HepG2 (cell line): ENCODE measurements around the gene MPZL3. TPM values are rescaled to one million over a fixed set of nuclear protein-coding genes. Genes with fewer than 3 reads are reported as not detected.

Experiments
- AHR ChIP-seq: IDR thresholded peaks from 2 replicates; pipeline ENCODE4 v1.6.1; 2018; ENCODE audit warnings: missing genetic modification reagents, missing compliant biosample characterization
- CC2D1A ChIP-seq: sonication (generic); formaldehyde crosslinking; IDR thresholded peaks from 2 replicates; pipeline ENCODE4 v1.8.1; 2023; ENCODE audit warnings: mild to moderate bottlenecking, missing genetic modification reagents
- CCAR2 ChIP-seq: fragments of 200-400 bp; formaldehyde crosslinking; optimal IDR thresholded peaks from 2 replicates; pipeline ENCODE3; 2018; ENCODE audit warnings: low read depth, mild to moderate bottlenecking, low read length, moderate library complexity
- ETV5 ChIP-seq: IDR thresholded peaks from 2 replicates; pipeline ENCODE4 v1.6.1; 2018; ENCODE audit warnings: missing biosample characterization, missing genetic modification reagents, inconsistent platforms, borderline replicate concordance
- EZH2 ChIP-seq: conservative IDR thresholded peaks from 2 replicates; pipeline ENCODE4 v1.6.1; 2012; ENCODE audit warnings: mild to moderate bottlenecking, low read depth, low read length, moderate library complexity
- FOXA3 ChIP-seq: IDR thresholded peaks from 2 replicates; pipeline ENCODE4 v1.6.1; 2016; ENCODE audit warnings: missing genetic modification reagents, missing compliant biosample characterization
- GLI4 ChIP-seq: sonication (generic); formaldehyde crosslinking; IDR thresholded peaks from 2 replicates; pipeline ENCODE4 v1.5.1; 2020; ENCODE audit warnings: missing genetic modification reagents, mild to moderate bottlenecking, moderate library complexity, borderline replicate concordance
- HDAC6 ChIP-seq: fragments of 200-600 bp; sonication (generic); IDR thresholded peaks from 2 replicates; pipeline ENCODE4 v1.7.0; 2017; ENCODE audit warnings: mild to moderate bottlenecking, antibody characterized with exemption, low read length, low read depth
- HMG20A ChIP-seq: IDR thresholded peaks from 2 replicates; pipeline ENCODE4 v1.6.1; 2016; ENCODE audit warnings: borderline replicate concordance
- MATR3 ChIP-seq: sonication (generic); formaldehyde crosslinking; IDR thresholded peaks from 2 replicates; pipeline ENCODE4 v1.4.0; 2020; ENCODE audit warnings: missing genetic modification reagents
- NFKB2 ChIP-seq: sonication (generic); formaldehyde crosslinking; IDR thresholded peaks from 2 replicates; pipeline ENCODE4 v1.4.0; 2020; ENCODE audit warnings: missing genetic modification reagents, borderline replicate concordance
- RARA ChIP-seq: IDR thresholded peaks from 2 replicates; pipeline ENCODE4 v1.6.1; 2016; ENCODE audit warnings: missing genetic modification reagents, missing compliant biosample characterization
- RFX5 ChIP-seq: IDR thresholded peaks from 2 replicates; pipeline ENCODE4 v1.6.1; 2011; ENCODE audit warnings: low read depth, low read length, improper control_type of control experiment
- RORA ChIP-seq: sonication (generic); formaldehyde crosslinking; IDR thresholded peaks from 2 replicates; pipeline ENCODE4 v1.5.0; 2020; ENCODE audit warnings: mild to moderate bottlenecking, missing genetic modification reagents, moderate library complexity
- RXRA ChIP-seq: sonication (generic); formaldehyde crosslinking; IDR thresholded peaks from 2 replicates; pipeline ENCODE4 v1.5.1; 2020; ENCODE audit warnings: missing genetic modification reagents
- SMC3 ChIP-seq: IDR thresholded peaks from 2 replicates; pipeline ENCODE4 v1.6.1; 2011; ENCODE audit warnings: low read length, improper control_type of control experiment
- SPEN ChIP-seq: sonication (generic); formaldehyde crosslinking; IDR thresholded peaks from 2 replicates; pipeline ENCODE4 v1.5.1; 2020; ENCODE audit warnings: low read depth, mild to moderate bottlenecking, missing genetic modification reagents
- SYNCRIP ChIP-seq: fragments of 200-400 bp; formaldehyde crosslinking; IDR thresholded peaks from 2 replicates; pipeline ENCODE4 v1.6.1; 2018; ENCODE audit warnings: mild to moderate bottlenecking, low read depth, low read length; ENCODE audit not compliant: insufficient read depth
- YEATS4 ChIP-seq: sonication (generic); formaldehyde crosslinking; IDR thresholded peaks from 2 replicates; pipeline ENCODE4 v1.4.0; 2020; ENCODE audit warnings: missing genetic modification reagents, borderline replicate concordance
- ZNF138 ChIP-seq: sonication (generic); formaldehyde crosslinking; IDR thresholded peaks from 2 replicates; pipeline ENCODE4 v1.5.0; 2020; ENCODE audit warnings: mild to moderate bottlenecking, low read depth, missing genetic modification reagents
- ZNF331 ChIP-seq: sonication (generic); formaldehyde crosslinking; IDR thresholded peaks from 2 replicates; pipeline ENCODE4 v1.4.0; 2020; ENCODE audit warnings: missing genetic modification reagents
- ZNF776 ChIP-seq: sonication (generic); formaldehyde crosslinking; IDR thresholded peaks from 2 replicates; pipeline ENCODE4 v1.4.0; 2020; ENCODE audit warnings: mild to moderate bottlenecking, missing genetic modification reagents
- polyA plus RNA-seq, 8 experiments: library from polyadenylated mRNA; depleted of rRNA in 3 of 8; stranded (reverse) in 7 of 8; unstranded in 1 of 8; fragments of >200 nt; fragmentation: Illumina TruSeq in 4 of 8; extraction: Trizol in 4 of 8; gene quantifications; 2 replicates each; pipeline versions ENCODE4 v1.2.1 to v1.2.3, GENCODE V29; 2011 to 2016; ENCODE audit warnings: low read depth in 4 of 8, missing spikeins in 1 of 8, mixed read lengths in 1 of 8; ENCODE audit not compliant: insufficient read depth in 1 of 8
- total RNA-seq, 5 experiments: library from RNA; depleted of rRNA; stranded (reverse); fragments of >200 nt; fragmentation: Illumina TruSeq; extraction: Trizol; gene quantifications; 2 replicates each; pipeline ENCODE4 v1.2.3, GENCODE V29; 2016; ENCODE audit warnings: low read depth in 1 of 5
- TF ChIP-seq, protein P1 (sequence below): sonication (generic); formaldehyde crosslinking; IDR thresholded peaks from 2 replicates; pipeline ENCODE4 v1.4.0; 2020; ENCODE audit warnings: mild to moderate bottlenecking, missing genetic modification reagents
- TF ChIP-seq, protein P2 (sequence below): IDR thresholded peaks from 2 replicates; pipeline ENCODE4 v1.6.1; 2012; ENCODE audit warnings: inconsistent platforms
- TF ChIP-seq, protein P3 (sequence below): sonication (generic); formaldehyde crosslinking; conservative IDR thresholded peaks from 2 replicates; pipeline ENCODE4 v1.8.0; 2022; ENCODE audit warnings: missing genetic modification reagents
- TF ChIP-seq, protein P4 (sequence below): sonication (generic); formaldehyde crosslinking; IDR thresholded peaks from 2 replicates; pipeline ENCODE4 v1.9.0; 2022; ENCODE audit warnings: missing genetic modification reagents, mild to moderate bottlenecking, borderline replicate concordance
- TF ChIP-seq, protein P5 (sequence below): sonication (generic); formaldehyde crosslinking; conservative IDR thresholded peaks from 2 replicates; pipeline ENCODE4 v1.4.0; 2020; ENCODE audit warnings: missing genetic modification reagents

MPZL3 gene
- total and polyA plus RNA-seq, 2 of the 13 experiments (the other 11 are each of a cell fraction or from before 2014, with no cell fraction given) = 5.3 to 9.3 TPM

DNA sequence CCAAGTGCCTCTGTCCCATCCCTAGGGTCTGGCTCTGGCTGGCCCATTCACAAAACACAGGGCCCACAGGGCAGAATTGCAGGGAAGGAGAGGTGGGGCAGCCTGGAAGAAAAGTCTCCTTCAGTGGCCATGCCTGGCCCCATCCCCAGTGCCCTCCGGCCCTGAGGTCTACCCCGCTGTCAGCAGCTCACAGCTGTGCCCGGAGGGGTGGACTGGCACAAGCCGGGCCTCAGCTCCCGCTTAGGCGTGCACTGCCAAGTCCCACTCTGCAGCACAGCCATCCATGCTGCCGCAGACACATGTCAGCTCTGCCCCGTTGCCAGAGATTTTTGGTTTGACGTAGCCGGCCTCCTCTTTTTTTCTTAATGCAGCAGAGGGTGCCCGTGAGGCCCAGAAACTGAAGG is 71.9 kb downstream of the MPZL3 start (continued):
- TF ChIP-seq SYNCRIP (no peak), GLI4 (CRISPR knock-in tag) (no peak), HMG20A (CRISPR knock-in tag) (no peak), ZNF331 (CRISPR knock-in tag) (no peak), ZNF138 (CRISPR knock-in tag) (no peak), ZNF776 (CRISPR knock-in tag) (no peak), AHR (CRISPR knock-in tag) (no peak), MATR3 (CRISPR knock-in tag) (no peak), FOXA3 (CRISPR knock-in tag) (no peak), RFX5 (no peak), ETV5 (CRISPR knock-in tag) (no peak), RXRA (no peak), HDAC6 (no peak), RARA (CRISPR knock-in tag) (no peak), YEATS4 (no peak), SPEN (CRISPR knock-in tag) (no peak), NFKB2 (CRISPR knock-in tag) (peak; percentile 54; the same call in 1 of the 2 replicates), CC2D1A (no peak), RORA (CRISPR knock-in tag) (no peak), EZH2 (no peak), SMC3 (no peak), CCAR2 (no peak)
- TF ChIP-seq, protein P1, sequence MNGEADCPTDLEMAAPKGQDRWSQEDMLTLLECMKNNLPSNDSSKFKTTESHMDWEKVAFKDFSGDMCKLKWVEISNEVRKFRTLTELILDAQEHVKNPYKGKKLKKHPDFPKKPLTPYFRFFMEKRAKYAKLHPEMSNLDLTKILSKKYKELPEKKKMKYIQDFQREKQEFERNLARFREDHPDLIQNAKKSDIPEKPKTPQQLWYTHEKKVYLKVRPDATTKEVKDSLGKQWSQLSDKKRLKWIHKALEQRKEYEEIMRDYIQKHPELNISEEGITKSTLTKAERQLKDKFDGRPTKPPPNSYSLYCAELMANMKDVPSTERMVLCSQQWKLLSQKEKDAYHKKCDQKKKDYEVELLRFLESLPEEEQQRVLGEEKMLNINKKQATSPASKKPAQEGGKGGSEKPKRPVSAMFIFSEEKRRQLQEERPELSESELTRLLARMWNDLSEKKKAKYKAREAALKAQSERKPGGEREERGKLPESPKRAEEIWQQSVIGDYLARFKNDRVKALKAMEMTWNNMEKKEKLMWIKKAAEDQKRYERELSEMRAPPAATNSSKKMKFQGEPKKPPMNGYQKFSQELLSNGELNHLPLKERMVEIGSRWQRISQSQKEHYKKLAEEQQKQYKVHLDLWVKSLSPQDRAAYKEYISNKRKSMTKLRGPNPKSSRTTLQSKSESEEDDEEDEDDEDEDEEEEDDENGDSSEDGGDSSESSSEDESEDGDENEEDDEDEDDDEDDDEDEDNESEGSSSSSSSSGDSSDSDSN = no peak
- TF ChIP-seq, protein P2, sequence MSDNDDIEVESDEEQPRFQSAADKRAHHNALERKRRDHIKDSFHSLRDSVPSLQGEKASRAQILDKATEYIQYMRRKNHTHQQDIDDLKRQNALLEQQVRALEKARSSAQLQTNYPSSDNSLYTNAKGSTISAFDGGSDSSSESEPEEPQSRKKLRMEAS = peak; percentile 61
- TF ChIP-seq, protein P3, sequence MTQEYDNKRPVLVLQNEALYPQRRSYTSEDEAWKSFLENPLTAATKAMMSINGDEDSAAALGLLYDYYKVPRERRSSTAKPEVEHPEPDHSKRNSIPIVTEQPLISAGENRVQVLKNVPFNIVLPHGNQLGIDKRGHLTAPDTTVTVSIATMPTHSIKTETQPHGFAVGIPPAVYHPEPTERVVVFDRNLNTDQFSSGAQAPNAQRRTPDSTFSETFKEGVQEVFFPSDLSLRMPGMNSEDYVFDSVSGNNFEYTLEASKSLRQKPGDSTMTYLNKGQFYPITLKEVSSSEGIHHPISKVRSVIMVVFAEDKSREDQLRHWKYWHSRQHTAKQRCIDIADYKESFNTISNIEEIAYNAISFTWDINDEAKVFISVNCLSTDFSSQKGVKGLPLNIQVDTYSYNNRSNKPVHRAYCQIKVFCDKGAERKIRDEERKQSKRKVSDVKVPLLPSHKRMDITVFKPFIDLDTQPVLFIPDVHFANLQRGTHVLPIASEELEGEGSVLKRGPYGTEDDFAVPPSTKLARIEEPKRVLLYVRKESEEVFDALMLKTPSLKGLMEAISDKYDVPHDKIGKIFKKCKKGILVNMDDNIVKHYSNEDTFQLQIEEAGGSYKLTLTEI (CRISPR knock-in tag) = no peak
- TF ChIP-seq, protein P4, sequence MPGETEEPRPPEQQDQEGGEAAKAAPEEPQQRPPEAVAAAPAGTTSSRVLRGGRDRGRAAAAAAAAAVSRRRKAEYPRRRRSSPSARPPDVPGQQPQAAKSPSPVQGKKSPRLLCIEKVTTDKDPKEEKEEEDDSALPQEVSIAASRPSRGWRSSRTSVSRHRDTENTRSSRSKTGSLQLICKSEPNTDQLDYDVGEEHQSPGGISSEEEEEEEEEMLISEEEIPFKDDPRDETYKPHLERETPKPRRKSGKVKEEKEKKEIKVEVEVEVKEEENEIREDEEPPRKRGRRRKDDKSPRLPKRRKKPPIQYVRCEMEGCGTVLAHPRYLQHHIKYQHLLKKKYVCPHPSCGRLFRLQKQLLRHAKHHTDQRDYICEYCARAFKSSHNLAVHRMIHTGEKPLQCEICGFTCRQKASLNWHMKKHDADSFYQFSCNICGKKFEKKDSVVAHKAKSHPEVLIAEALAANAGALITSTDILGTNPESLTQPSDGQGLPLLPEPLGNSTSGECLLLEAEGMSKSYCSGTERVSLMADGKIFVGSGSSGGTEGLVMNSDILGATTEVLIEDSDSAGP (CRISPR knock-in tag) = peak; percentile 21; the same call in 1 of the 2 replicates
- TF ChIP-seq, protein P5, sequence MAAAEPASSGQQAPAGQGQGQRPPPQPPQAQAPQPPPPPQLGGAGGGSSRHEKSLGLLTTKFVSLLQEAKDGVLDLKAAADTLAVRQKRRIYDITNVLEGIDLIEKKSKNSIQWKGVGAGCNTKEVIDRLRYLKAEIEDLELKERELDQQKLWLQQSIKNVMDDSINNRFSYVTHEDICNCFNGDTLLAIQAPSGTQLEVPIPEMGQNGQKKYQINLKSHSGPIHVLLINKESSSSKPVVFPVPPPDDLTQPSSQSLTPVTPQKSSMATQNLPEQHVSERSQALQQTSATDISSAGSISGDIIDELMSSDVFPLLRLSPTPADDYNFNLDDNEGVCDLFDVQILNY = no peak
